ENCODE data around the gene GRHL3. TPM values are rescaled to one million over a fixed set of nuclear protein-coding genes. Genes with fewer than 3 reads are reported as not detected.

GRHL3 gene
- total RNA-seq, 1 donor from 2014 or later, result 1.5 TPM

DNA sequence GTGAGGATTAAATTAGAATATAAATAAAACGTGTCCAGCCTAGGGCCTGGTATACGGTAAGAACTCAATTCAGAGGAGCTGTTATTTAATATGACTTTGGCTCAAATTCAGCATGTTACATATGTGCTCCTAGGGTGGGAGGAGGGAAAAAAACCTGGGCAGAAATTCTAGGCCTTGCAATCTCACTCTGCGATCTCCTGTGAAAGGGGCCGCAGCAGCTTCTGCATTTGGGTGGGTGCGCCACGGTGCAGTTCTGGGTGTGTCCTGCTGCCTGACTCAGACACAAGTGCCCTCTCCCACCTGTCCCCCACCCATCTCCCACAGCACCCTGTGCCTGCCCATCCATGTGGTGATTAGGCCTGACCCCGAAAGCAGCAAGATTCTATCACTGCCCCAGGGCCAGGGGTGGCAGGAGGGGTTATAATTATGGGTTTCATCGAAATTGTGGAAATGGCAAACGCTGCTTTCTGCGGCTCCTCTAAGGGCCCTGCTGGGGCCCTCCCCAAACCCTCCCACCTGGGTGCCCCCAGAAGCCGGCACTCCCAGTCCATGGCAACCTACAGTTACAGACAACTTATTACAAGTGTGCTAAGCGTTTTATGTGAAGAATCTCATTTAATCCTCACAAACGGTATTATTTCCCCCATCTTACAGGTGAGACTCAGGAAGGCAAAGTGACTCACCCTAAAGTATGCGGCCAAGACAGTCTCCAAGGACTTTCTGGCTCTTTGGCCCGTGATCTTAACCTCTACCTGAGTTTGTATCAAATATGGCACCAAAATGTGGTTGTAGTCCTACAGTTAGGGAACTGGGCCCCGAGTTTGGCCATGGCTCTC, 25.5 kb upstream of the GRHL3 start:
- H3K4me3 ChIP-seq, result no peak overlapping the region
- no peak for DNase-seq (ENCODE audit: low spot score)
- H3F3A ChIP-seq (ENCODE audit: low read depth), result no peaks in the 10 kb centered on the region
- H3K4me2 ChIP-seq, result no peak overlapping the region
- H3K9ac ChIP-seq, result no peak overlapping the region
- Mint-ChIP-seq H3K9me3 (no peaks in the 10 kb centered on the region), H3K36me3 (no peaks in the 10 kb centered on the region), H3K27me3 (ENCODE audit: insufficient read depth, low read depth) (peaks cover 3% of the 10 kb centered on the region), H3K27ac (no peak overlapping the region), H3K4me1 (peaks cover 33% of the 10 kb centered on the region), H3K4me3 (no peak overlapping the region)
- H3K9me3 ChIP-seq (ENCODE audit: low read depth), result no peaks in the 10 kb centered on the region
- no peak overlapping the region for H3K27ac ChIP-seq
- no peaks in the 10 kb centered on the region for H4K20me1 ChIP-seq (ENCODE audit: low read depth)
- no peak overlapping the region for H2AFZ ChIP-seq (replicated peaks)
- no peaks in the 10 kb centered on the region for H3K79me2 ChIP-seq (ENCODE audit: low read depth)
- no peaks in the 10 kb centered on the region for H3K36me3 ChIP-seq
- H3K4me1 ChIP-seq, result peaks cover 22% of the 10 kb centered on the region
- no peaks in the 10 kb centered on the region for H3K27me3 ChIP-seq
- TF ChIP-seq CTCF (IDR thresholded peaks at IDR 0.05) (no peak), EZH2phosphoT487 (IDR thresholded peaks at IDR 0.05) (no peak), EZH2 (IDR thresholded peaks at IDR 0.05) (no peak)

DNA sequence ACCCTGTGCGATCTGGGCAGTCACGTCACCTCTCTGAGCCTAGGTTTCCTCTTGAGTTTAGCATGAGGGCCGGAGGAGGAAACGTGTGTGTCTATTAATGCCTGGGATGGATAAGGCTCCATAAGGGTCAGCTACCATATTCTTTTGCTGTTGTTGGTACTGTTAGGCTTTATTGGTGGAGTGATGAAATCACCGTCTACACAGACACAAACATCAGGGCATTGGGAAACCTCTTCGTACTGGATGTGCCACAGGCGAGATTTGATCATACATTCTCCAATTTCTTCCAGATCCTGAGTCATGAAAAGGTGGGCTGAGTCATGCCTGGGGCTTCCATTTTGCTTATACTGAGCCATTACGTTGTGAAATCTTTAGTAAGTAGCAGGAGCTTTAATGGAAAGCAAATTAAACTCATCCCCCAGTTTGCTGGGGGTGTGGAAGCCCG, 24.9 kb upstream of the GRHL3 start:
- Histone ChIP-seq H3F3A (ENCODE audit: low read depth) (no peaks in the 10 kb centered on the region), H3K9me3 (ENCODE audit: low read depth) (no peaks in the 10 kb centered on the region), H3K4me2 (peak overlapping the region; percentile 24), H3K79me2 (ENCODE audit: low read depth) (no peaks in the 10 kb centered on the region), H3K4me3 (no peak overlapping the region), H3K4me1 (peaks cover 22% of the 10 kb centered on the region), H3K27ac (no peak overlapping the region), H3K27me3 (no peaks in the 10 kb centered on the region), H3K36me3 (no peaks in the 10 kb centered on the region), H2AFZ (replicated peaks) (peak overlapping the region; percentile 44), H3K9ac (no peak overlapping the region), H4K20me1 (ENCODE audit: low read depth) (no peaks in the 10 kb centered on the region)
- H3K27ac Mint-ChIP-seq, result peak overlapping the region; percentile 73
- H3K4me3 Mint-ChIP-seq, result no peak overlapping the region
- H3K27me3 Mint-ChIP-seq (ENCODE audit: insufficient read depth, low read depth), result peaks cover 4% of the 10 kb centered on the region
- no peaks in the 10 kb centered on the region for H3K9me3 Mint-ChIP-seq
- H3K4me1 Mint-ChIP-seq, result peaks cover 33% of the 10 kb centered on the region
- no peak for DNase-seq (ENCODE audit: low spot score)
- no peaks in the 10 kb centered on the region for H3K36me3 Mint-ChIP-seq
- TF ChIP-seq CTCF (IDR thresholded peaks at IDR 0.05), result no peak
- TF ChIP-seq EZH2phosphoT487 (IDR thresholded peaks at IDR 0.05), result no peak
- TF ChIP-seq EZH2 (IDR thresholded peaks at IDR 0.05), result no peak

- H3K79me2 ChIP-seq (ENCODE audit: low read depth), result no peaks in the 10 kb centered on the region
- no peaks in the 10 kb centered on the region for H3K9me3 ChIP-seq (ENCODE audit: low read depth)
- peak; percentile 11 for TF ChIP-seq CTCF (IDR thresholded peaks at IDR 0.05)
- no peak for TF ChIP-seq EZH2phosphoT487 (IDR thresholded peaks at IDR 0.05)
- peak overlapping the region; percentile 24 for H3K4me2 ChIP-seq
- H4K20me1 ChIP-seq (ENCODE audit: low read depth), result no peaks in the 10 kb centered on the region
- no peaks in the 10 kb centered on the region for H3K27me3 ChIP-seq
- H2AFZ ChIP-seq (replicated peaks), result peak overlapping the region; percentile 44
- Mint-ChIP-seq H3K36me3 (no peaks in the 10 kb centered on the region), H3K4me3 (no peak overlapping the region), H3K27me3 (ENCODE audit: insufficient read depth, low read depth) (peaks cover 4% of the 10 kb centered on the region), H3K9me3 (peaks cover under 1% of the 10 kb centered on the region), H3K27ac (no peak overlapping the region), H3K4me1 (peaks cover 33% of the 10 kb centered on the region)
- H3K27ac ChIP-seq, result no peak overlapping the region
- H3K36me3 ChIP-seq, result no peaks in the 10 kb centered on the region
- peak; percentile 39 for DNase-seq (ENCODE audit: low spot score)
- no peak overlapping the region for H3K9ac ChIP-seq
- H3K4me1 ChIP-seq, result peaks cover 22% of the 10 kb centered on the region
- no peaks in the 10 kb centered on the region for H3F3A ChIP-seq (ENCODE audit: low read depth)
- no peak overlapping the region for H3K4me3 ChIP-seq
Observed at GRCh38 chr1:24294716-24295371, 24.3 kb upstream of the GRHL3 start.

Data from neural progenitor cell (in vitro differentiated cells).